Adipose tissue (tissue), 3 donors: ENCODE data around the gene ADO. TPM values are rescaled to one million over a fixed set of nuclear protein-coding genes. Genes with fewer than 3 reads are reported as not detected.

Experiments
- H3K27ac ChIP-seq: one replicate; pipeline ENCODE4 v1.5.1; 2013; ENCODE audit warnings: low read depth, low read length
- WGBS, 3 donors: extraction: QIAGEN DNeasy Blood & Tissue Kit; methylation state at CpG; one replicate each; pipeline ENCODE4 v1.1.7; 2013; 5-methylcytosine and 5-hydroxymethylcytosine counted together
- polyA plus RNA-seq, 3 donors: library from polyadenylated mRNA; stranded (reverse); fragments of 200-250 nt; gene quantifications; one replicate each; pipeline ENCODE4 v1.2.3, GENCODE V29; 2013
- donor health status: healthy with polysubstance abuse.
- donor health status: Bipolar disorder and iron deficiency.
- donor health status: healthy.

Gene ADO
- polyA plus RNA-seq, 3 donors: 3.9 to 12.5 (median 8.4) TPM

GRCh38 chr10:62814756-62815380, 10.3 kb downstream of the ADO start:
- no peak overlapping the region for H3K27ac ChIP-seq
- 2 to 4% (median 3%) methylated on average over 44 to 54 of the region's 54 CpGs for WGBS, 3 donors

DNA sequence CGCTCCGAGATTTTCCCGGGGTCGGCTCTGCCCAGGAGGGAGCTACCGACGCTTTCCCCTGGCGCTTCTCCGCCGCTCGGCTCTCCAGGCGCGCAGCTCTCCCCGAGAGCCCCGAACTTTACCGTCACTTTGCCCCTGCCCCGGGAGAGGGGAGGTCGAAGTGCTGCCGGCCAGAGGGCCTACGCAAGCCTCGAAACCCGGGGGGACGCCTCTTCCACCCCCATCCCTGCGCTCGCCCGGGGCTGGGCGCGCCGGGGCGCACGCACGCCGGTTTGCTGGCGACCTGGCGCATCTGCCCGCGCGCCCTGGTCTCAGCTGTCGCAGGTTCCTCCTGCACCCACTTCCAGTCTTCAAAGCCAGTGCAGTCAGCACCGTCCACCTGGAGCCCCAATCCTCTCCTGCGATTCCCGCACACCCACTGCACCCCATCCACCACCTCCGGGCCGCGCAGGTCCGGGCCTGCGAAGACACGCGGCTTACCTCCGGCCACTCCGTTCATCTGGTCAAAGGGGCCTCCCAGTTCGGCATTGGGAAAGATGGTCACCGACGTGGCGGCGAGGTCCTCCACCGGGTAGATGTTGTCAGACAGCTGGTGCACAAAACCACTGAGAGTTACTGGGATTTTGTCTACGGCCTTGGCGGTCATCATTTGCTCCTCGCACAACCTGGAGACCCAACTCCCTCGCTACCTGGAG, 11.0 kb downstream of the ADO start:
- H3K27ac ChIP-seq: no peak overlapping the region
- 1 to 2% (median 1%) methylated on average over 56 to 60 of the region's 60 CpGs for WGBS, 3 donors

DNA sequence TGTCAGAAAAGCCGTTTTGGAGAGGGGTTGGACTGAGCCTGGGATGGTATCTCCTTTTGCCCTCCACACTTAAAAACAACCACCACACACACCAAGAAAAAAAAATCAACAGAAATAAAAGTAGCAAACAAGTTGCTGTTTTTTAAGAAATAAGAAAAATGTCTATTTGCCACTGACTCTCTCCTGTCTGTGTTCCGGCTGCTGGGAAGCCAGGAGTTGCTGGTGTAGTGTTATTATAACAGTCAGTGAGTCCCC, 11.5 kb downstream of the ADO start:
- H3K27ac ChIP-seq: no peak overlapping the region
- 0 to 1% (median 0%) methylated on average over 2 of the region's 2 CpGs for WGBS, 3 donors

DNA sequence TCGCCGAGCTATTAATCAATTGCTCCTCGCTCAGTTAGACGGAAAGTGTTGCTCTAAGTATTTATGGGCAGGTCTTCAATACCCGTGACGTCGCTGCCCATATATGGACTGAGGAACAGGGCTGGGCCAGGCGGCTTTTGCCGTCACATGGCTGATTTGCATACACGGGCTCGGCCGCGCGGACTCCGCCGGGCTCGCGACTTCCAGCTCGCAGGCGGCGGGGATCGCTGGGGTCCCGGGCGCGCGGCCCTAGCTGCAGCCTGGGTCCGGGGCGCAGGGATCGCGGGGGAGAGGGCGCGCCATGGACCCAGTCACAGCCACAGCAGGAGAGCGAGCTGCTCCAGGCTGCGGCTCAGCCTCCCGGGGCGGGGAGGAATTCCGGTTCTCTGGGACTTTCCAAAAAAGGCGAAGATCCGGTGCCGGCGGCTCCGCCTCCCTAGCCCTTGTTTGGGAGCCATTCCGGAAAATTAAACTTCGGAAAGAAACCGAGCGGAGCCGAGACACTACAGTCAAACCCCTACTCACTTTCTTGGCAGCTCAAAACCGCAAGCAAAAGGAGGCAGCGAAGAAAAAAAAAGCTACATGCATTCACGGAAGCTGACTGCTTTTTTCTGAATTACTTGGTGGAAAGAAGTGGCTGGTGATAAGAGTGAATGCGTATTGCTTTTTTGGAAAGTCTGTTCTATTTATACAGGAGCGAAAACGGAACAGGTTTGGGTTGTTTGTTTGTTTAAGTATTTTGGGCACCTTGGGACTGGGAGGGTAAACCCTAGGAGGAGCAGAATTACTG, 12.0 kb downstream of the ADO start, which contains the start of gene EGR2:
Gene EGR2, minus strand, starts transcription at position 36 of the 790 bp plus-strand sequence. CDS start 337 bp downstream, outside the sequence.
- WGBS, 3 donors: 0 to 1% (median 0%) methylated on average over 52 to 53 of the region's 53 CpGs
- no peak within 1 kb of the TSS for H3K27ac ChIP-seq

- WGBS, 3 donors: 0 to 1% (median 0%) methylated on average over 41 to 49 of the region's 49 CpGs
- H3K27ac ChIP-seq: no peak overlapping the region
These were observed 12.7 kb downstream of the ADO start for GRCh38 chr10:62817121-62817765.

DNA sequence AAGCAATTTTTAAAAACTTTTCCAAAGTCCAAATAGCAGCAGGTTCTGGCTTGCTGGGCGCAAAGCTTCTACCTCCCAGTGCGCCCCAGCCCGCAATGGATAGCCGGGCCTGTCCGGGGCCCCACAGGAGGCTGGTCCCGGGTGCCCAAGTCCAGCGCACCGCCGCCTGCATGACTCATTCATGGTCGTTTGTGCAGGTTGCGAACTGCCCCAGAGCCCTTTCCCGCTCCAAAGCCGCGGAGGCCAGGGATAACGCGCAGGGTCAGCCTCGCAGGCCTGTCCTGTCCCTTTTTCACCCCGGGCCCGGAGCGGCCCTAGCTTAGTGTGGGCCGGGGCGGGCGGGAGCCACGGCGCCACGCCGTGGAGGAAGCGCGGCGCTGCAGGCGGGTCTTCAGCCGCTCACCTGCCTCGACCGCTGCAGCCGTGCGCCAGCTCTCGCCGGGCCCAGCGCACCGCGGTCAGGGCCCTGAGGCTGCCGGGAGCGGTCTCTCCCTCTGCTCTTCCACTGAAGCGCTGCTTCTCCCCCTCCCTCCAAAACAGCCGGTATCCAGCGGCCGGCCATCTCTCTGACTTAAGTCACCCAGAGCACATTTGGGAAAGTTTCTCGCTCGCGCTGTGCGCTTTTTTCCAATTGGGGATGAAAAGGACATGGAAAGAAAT, 13.4 kb downstream of the ADO start:
- no peak overlapping the region for H3K27ac ChIP-seq
- WGBS, 3 donors: 0 to 1% (median 1%) methylated on average over 46 to 51 of the region's 51 CpGs

GRCh38 chr10:62818426-62819011, 14.0 kb downstream of the ADO start:
- H3K27ac ChIP-seq: no peak overlapping the region
- WGBS, 3 donors: 1 to 5% (median 4%) methylated on average over 53 to 65 of the region's 65 CpGs

DNA sequence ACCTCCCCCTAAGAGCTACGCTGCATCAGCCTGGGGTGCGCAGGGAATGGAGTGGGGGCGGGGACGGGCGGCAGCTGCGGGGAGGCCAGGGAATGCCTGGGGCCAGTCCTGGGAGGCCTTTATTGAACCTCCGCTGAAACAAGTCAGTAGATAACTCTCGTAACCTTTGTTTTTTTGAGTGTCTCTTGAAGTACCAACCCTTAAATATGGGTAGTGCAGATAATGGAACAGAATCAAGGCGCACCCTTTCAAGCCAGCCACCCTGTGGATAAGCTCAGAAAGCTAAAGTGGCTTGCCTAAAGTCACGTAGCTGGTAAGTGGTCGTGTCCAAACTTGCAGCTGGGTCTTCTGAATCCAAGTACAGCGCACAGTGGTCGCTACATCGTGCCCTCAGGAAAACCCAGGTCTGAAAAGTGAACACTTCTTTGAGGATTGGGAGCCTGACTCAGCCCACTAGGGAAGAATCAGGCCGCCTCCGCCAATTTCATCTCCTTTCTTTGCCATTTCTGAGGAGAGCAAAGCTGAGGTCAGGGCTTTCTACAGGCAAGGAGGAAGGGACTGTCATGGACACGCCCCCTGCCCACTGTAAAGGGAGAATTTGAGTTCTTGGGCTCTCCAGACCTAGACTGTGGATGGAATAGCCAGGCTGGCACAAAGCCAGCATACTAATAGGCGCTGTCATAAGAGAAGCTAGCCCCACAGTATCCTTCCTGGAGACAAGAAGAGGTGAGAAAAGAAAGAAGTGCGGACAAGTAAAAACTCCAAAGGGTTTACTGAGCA, 14.8 kb downstream of the ADO start:
- WGBS, 3 donors: 40 to 43% (median 41%) methylated on average over 19 of the region's 19 CpGs
- H3K27ac ChIP-seq: no peak overlapping the region

DNA sequence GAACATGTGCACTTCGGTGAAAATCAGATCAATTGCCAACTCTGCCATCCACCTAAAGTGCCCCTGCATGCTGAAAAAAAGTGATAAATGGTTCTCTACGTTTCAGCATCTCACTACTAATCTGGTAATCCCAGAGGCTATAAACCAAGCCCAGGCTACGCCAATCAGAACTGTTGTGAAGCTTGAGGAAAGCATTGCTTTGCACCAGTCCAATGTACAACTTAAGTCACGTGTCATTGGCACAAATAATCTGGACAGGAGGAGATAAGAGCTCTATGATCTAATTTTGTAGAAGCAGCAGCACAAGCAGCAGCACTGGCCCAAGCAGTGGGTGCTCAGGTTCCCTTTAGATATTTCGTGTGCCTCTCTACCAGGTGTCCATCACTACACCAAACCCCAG, 16.1 kb downstream of the ADO start:
- H3K27ac ChIP-seq: no peak overlapping the region
- WGBS, 3 donors: 66 to 80% (median 74%) methylated on average over 5 of the region's 5 CpGs

GRCh38 chr10:62826273-62826672, 21.8 kb downstream of the ADO start:
- no peak overlapping the region for H3K27ac ChIP-seq
- 80 to 92% (median 91%) methylated on average over 1 of the region's 1 CpG for WGBS, 3 donors

- WGBS, 3 donors: 61 to 86% (median 73%) methylated on average over 2 of the region's 2 CpGs
- H3K27ac ChIP-seq: no peak overlapping the region
These were observed 25.1 kb downstream of the ADO start for GRCh38 chr10:62829622-62830021.

DNA sequence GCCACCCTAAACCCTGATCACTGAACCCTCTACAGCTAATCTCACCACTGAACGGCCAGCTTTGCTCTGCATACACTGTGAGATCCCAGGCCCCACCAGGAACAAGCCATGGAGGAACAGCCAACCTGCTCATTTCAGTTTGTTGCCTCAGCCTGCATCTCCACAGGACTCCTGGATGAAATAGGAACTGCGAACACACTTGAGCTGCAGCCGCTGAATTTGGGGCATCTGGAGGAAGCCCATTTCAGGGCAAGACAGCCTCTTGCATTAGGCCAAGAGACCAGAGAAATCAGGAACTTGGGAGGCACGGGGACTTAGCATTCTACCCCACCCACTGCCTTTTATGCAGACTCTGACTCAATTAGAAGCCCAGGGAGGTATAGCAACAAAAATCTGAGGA, 26.2 kb downstream of the ADO start:
- WGBS, 3 donors: 62 to 76% (median 70%) methylated on average over 4 of the region's 4 CpGs
- H3K27ac ChIP-seq: no peak overlapping the region

DNA sequence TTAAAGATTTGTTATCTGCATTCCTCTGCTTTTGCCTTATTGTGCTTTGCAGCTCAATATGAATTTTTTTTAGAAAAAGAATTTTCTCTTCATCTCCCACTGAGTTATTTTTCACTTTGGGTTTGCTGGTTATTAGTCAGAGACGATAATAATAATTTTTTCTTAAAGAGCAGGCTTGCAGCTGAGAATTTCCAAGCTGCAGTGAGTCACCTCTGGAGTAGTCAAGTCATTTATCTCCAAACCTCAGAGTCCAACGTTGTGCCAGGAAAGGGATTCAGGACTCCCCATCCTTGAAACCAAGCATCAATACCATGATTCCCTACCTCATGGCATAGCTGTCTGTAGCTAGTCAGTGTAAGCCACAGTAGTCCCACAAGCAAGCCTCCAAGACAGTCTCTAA, 26.8 kb downstream of the ADO start:
- 33 to 47% (median 45%) methylated on average over 2 of the region's 2 CpGs for WGBS, 3 donors

DNA sequence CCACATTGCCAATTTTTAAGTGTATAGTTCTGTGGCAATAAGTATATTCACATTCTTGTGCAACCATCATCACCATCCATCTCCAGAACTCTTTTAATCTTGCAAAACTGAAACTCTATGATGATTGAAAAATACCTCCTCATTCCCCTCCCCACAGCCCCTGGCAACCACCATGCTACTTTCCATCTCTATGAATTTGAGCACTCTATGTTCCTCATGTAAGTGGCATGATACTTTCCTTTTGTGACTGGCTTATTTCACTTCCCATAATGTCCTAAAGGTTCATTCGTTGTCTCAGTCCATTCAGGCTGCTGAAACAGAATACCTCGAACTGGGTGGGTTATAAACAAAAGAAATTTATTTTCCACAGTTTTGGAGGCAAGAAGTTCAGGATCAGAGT, 35.1 kb downstream of the ADO start:
- no peak overlapping the region for H3K27ac ChIP-seq

More for the DNA sequence above, 26.8 kb downstream of the ADO start:
- H3K27ac ChIP-seq: no peak overlapping the region

DNA sequence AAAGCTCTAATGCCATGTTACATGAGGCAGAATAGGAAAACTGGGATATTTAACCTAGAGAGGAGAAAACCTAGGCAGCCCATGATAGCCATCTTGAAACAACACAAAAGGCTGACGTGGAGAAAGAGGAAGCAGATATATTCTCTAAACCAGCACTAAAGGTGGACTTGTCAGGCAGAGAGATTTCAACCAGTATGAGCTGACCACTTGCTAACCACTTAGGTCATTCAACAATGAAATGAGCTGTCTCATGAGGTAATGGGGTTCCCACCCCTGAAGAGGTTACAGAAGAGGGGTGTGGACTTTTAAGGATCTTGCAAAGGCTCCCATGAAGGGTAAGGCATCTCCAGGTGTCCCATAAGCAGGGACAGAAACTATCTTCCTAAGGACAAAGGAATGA, 38.5 kb downstream of the ADO start:
- H3K27ac ChIP-seq: no peak overlapping the region
- 36 to 62% (median 62%) methylated on average over 1 of the region's 1 CpG for WGBS, 3 donors

More for the DNA sequence above, 35.1 kb downstream of the ADO start:
- WGBS, 3 donors: 77 to 81% (median 78%) methylated on average over 2 of the region's 2 CpGs

DNA sequence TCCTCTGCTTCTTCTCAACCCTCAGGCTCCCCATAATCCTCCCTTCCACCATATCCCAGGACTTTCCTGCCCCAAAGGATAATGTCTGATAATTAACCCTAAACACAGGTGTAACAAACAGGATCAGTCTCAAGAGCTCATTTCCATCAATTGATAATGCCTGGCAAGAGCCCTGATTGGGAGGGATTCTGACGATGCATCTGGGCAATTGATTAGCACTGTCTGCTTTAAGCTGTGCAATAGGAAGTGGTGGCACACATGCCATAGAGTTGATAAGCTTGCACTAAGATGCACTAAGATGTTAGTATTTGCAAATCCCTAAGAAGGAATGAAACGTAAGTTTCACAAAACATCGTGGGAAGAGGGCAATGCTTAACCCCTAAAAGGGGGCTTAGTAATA, 39.1 kb downstream of the ADO start:
- no peak overlapping the region for H3K27ac ChIP-seq
- 54 to 78% (median 65%) methylated on average over 3 of the region's 3 CpGs for WGBS, 3 donors

DNA sequence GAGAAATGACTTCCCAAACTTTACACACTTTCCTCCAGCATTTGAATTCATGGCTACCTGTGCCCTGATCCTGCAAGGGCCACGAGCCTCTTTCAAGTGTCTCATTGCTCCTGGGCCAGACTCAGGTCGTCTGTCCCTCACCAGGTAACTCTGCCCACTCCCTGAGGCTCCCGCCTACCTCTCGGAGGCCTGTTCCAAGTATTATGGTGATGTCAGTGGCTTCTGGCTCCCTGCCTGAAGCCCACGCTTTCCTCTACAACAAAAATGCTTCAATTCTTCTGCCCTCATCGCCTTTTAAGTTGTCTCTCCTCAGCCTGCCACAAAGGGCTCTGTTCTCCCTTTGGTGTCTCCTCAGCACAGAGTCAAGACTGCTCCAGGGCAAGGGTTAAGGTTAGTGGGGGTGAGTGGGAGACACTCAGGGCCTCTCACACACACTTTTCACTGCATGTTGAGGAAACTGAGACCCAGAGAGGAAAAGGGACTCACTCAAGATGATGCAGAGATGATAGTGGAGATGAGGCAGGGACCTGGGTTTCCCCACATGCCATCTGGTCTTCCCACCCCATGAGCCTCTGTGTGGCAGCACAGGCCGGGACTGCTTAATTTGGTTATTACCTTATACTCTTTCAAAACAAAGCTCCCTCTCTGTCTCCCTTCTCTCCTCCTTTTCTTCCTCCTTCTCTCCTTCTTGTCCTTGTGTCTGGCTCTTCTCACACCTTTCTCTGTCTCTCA, 39.9 kb downstream of the ADO start:
- WGBS, 3 donors: 66 to 80% (median 71%) methylated on average over 7 of the region's 7 CpGs
- H3K27ac ChIP-seq: no peak overlapping the region
